IMR-90 (cell line): ENCODE measurements around the gene SCD. TPM values are rescaled to one million over a fixed set of nuclear protein-coding genes. Genes with fewer than 3 reads are reported as not detected.

ENCODE experiments used
- ATAC-seq: fragments of 200-7000 bp; cut with Tn5 transposase; 2 replicates; pipeline ENCODE4 v1.9.1; 2020; ENCODE audit warnings: low read depth, mild to moderate bottlenecking, moderate library complexity
- BruUV-seq: library from RNA; stranded (reverse); fragments of 400-500 nt; replicated peaks from 2 replicates; lab custom pipeline; 2021; lab: Mats Ljungman, UMichigan
- CTCF ChIA-PET: fragments of 300-600 bp; formaldehyde crosslinking; extraction: SDS; loops from one replicate; lab custom pipeline; 2021; ENCODE audit warnings: antibody characterized with exemption; lab: Yijun Ruan, JAX
- POLR2A ChIA-PET: fragments of 300-600 bp; sonication (Branson Sonifier 250); formaldehyde crosslinking; loops from one replicate; lab custom pipeline; 2022; ENCODE audit warnings: antibody characterized with exemption; ENCODE audit not compliant: unreplicated experiment; lab: Charles Lee
- DNase-seq: peaks from one replicate; pipeline ENCODE4 v3.0.0; 2013
- H2AFZ ChIP-seq: replicated peaks from 2 replicates; pipeline ENCODE3; 2013; ENCODE audit warnings: low read length, mild to moderate bottlenecking; ENCODE audit not compliant: poor library complexity
- H2AK5ac ChIP-seq: 2 replicates; pipeline ENCODE4 v1.6.1; 2013; ENCODE audit warnings: low read depth, low read length, inconsistent platforms
- H2AK9ac ChIP-seq: replicated peaks from 2 replicates; pipeline ENCODE3; 2013; ENCODE audit warnings: mild to moderate bottlenecking, low read depth, low read length, moderate library complexity; ENCODE audit not compliant: poor library complexity
- H2BK120ac ChIP-seq: 2 replicates; pipeline ENCODE4 v1.6.1; 2013; ENCODE audit warnings: low read depth, low read length, inconsistent platforms
- H2BK15ac ChIP-seq: 3 replicates; pipeline ENCODE4 v1.6.1; 2013; ENCODE audit warnings: low read depth, low read length, inconsistent platforms
- H2BK20ac ChIP-seq: 2 replicates; pipeline ENCODE4 v1.6.1; 2013; ENCODE audit warnings: low read depth, mild to moderate bottlenecking, inconsistent platforms, low read length, moderate library complexity
- H2BK5ac ChIP-seq: 2 replicates; pipeline ENCODE4 v1.6.1; 2013; ENCODE audit warnings: mild to moderate bottlenecking, low read depth, low read length, inconsistent platforms; ENCODE audit not compliant: poor library complexity, severe bottlenecking
- H3K14ac ChIP-seq: replicated peaks from 2 replicates; pipeline ENCODE4 v1.6.1; 2013; ENCODE audit warnings: low read depth, low read length, inconsistent platforms
- H3K18ac ChIP-seq: 2 replicates; pipeline ENCODE4 v1.6.1; 2013; ENCODE audit warnings: low read depth, low read length, control low read depth
- H3K23ac ChIP-seq: 2 replicates; pipeline ENCODE4 v1.6.1; 2013; ENCODE audit warnings: low read depth, low read length, inconsistent platforms
- H3K27ac ChIP-seq: 2 replicates; pipeline ENCODE4 v1.5.1; 2013; ENCODE audit warnings: mild to moderate bottlenecking, control low read depth, low read length; ENCODE audit not compliant: insufficient read depth
- H3K27me3 ChIP-seq: 2 replicates; pipeline ENCODE4 v1.6.1; 2013; ENCODE audit warnings: low read length; ENCODE audit not compliant: control insufficient read depth, insufficient read depth
- H3K36me3 ChIP-seq: 2 replicates; pipeline ENCODE4 v1.6.1; 2013; ENCODE audit warnings: low read length, mixed read lengths; ENCODE audit not compliant: control insufficient read depth, insufficient read depth
- H3K4ac ChIP-seq: 2 replicates; pipeline ENCODE4 v1.6.1; 2013; ENCODE audit warnings: low read depth, low read length, inconsistent platforms
- H3K4me1 ChIP-seq: 2 replicates; pipeline ENCODE4 v1.6.1; 2013; ENCODE audit warnings: low read length, mixed read lengths; ENCODE audit not compliant: control insufficient read depth, insufficient read depth
- H3K4me2 ChIP-seq: 2 replicates; pipeline ENCODE4 v1.6.1; 2013; ENCODE audit warnings: low read depth, mild to moderate bottlenecking, control low read depth, low read length, moderate library complexity
- H3K4me3 ChIP-seq: 2 replicates; pipeline ENCODE4 v1.5.1; 2013; ENCODE audit warnings: low read depth, mild to moderate bottlenecking, control low read depth, low read length, moderate library complexity; ENCODE audit not compliant: insufficient read depth
- H3K56ac ChIP-seq: 2 replicates; pipeline ENCODE4 v1.6.1; 2013; ENCODE audit warnings: low read length, inconsistent platforms; ENCODE audit not compliant: insufficient read depth; ENCODE audit errors: extremely low read depth
- H3K79me1 ChIP-seq, 2 experiments: 2 replicates each; pipeline ENCODE4 v1.6.1; 2013; ENCODE audit warnings: low read length in 2 of 2, inconsistent platforms in 1 of 2, low read depth in 1 of 2
- H3K9ac ChIP-seq: 2 replicates; pipeline ENCODE4 v1.6.1; 2013; ENCODE audit warnings: low read depth, low read length, control low read depth
- H3K9me1 ChIP-seq: 2 replicates; pipeline ENCODE4 v1.6.1; 2013; ENCODE audit warnings: low read length, inconsistent platforms; ENCODE audit not compliant: insufficient read depth
- H3K9me3 ChIP-seq: 2 replicates; pipeline ENCODE4 v1.6.1; 2013; ENCODE audit warnings: low read length; ENCODE audit not compliant: control insufficient read depth, insufficient read depth
- H4K20me1 ChIP-seq: 2 replicates; pipeline ENCODE4 v1.6.1; 2013; ENCODE audit warnings: low read length, inconsistent platforms; ENCODE audit not compliant: insufficient read depth
- H4K5ac ChIP-seq: 2 replicates; pipeline ENCODE4 v1.6.1; 2013; ENCODE audit warnings: mild to moderate bottlenecking, low read depth, low read length, control low read depth
- H4K8ac ChIP-seq, 2 experiments: 2 replicates each; pipeline ENCODE4 v1.6.1; 2013; ENCODE audit warnings: low read depth in 2 of 2, low read length in 2 of 2, control low read depth in 1 of 2, inconsistent platforms in 1 of 2
- H4K91ac ChIP-seq: 2 replicates; pipeline ENCODE4 v1.6.1; 2013; ENCODE audit warnings: low read depth, low read length, inconsistent platforms; ENCODE audit not compliant: insufficient read depth
- CEBPB ChIP-seq: IDR thresholded peaks from 2 replicates; pipeline ENCODE4 v1.6.1; 2012; ENCODE audit warnings: low read depth, low read length, improper control_type of control experiment
- CTCF ChIP-seq: conservative IDR thresholded peaks from 2 replicates; pipeline ENCODE4 v1.5.1; 2012; ENCODE audit warnings: mild to moderate bottlenecking, low read depth, low read length, improper control_type of control experiment
- FOS ChIP-seq: fragments of 150-350 bp; IDR thresholded peaks from 2 replicates; pipeline ENCODE4 v1.6.1; 2016; ENCODE audit warnings: low read depth, low read length
- MAZ ChIP-seq: IDR thresholded peaks from 2 replicates; pipeline ENCODE4 v1.6.1; 2012; ENCODE audit warnings: low read depth, mild to moderate bottlenecking, low read length, improper control_type of control experiment, moderate library complexity, borderline replicate concordance
- RAD21 ChIP-seq: IDR thresholded peaks from 2 replicates; pipeline ENCODE4 v1.6.1; 2012; ENCODE audit warnings: low read length, improper control_type of control experiment
- RFX5 ChIP-seq: IDR thresholded peaks from 2 replicates; pipeline ENCODE4 v1.8.0; 2012; ENCODE audit warnings: low read depth, mild to moderate bottlenecking, low read length, moderate library complexity
- SMC3 ChIP-seq: fragments of 150-350 bp; IDR thresholded peaks from 2 replicates; pipeline ENCODE4 v1.6.1; 2016; ENCODE audit warnings: low read depth, mild to moderate bottlenecking, antibody characterized with exemption, low read length, moderate library complexity
- USF2 ChIP-seq: fragments of 150-350 bp; IDR thresholded peaks from 2 replicates; pipeline ENCODE4 v1.6.1; 2017; ENCODE audit warnings: mild to moderate bottlenecking, antibody characterized with exemption, low read length, low read depth
- WGBS, 2 experiments: methylation state at CpG; one replicate each; pipeline versions ENCODE4 v1.1.5 to v1.1.7; 2013; ENCODE audit warnings: missing lambda C conversion rate in 2 of 2; ENCODE audit not compliant: insufficient read length in 1 of 2; ENCODE audit errors: extremely low coverage in 2 of 2; 5-methylcytosine and 5-hydroxymethylcytosine counted together
- dilution Hi-C: fragments of 300-500 bp; cut with HindIII; formaldehyde crosslinking; loops from one replicate; pipeline ENCODE4 v1.14.3; 2018; ENCODE audit warnings: low sequenced_read_pairs; ENCODE audit not compliant: unreplicated experiment
- in situ Hi-C: fragments of 300-500 bp; cut with MboI; formaldehyde crosslinking; loops from 3 replicates; pipeline ENCODE4 v1.14.3; 2019; ENCODE audit warnings: low sequenced_read_pairs, inconsistent platforms, mixed read lengths
- intact Hi-C: fragments of 100-400 bp; cut with micrococcal nuclease; formaldehyde crosslinking; loops from 2 replicates; pipeline ENCODE4 v1.10.0; 2022
- polyA plus RNA-seq, 3 experiments: library from polyadenylated mRNA; depleted of rRNA; stranded (reverse); fragments of >200 nt; gene quantifications; 2 replicates each; pipeline ENCODE4 v1.2.3, GENCODE V29; 2012; ENCODE audit warnings: low replicate concordance in 1 of 3
- total RNA-seq: library from RNA; depleted of rRNA; stranded (reverse); fragments of >200 nt; gene quantifications from 2 replicates; pipeline ENCODE4 v1.2.3, GENCODE V29; 2012

SCD gene
- total and polyA plus RNA-seq, 2 of the 4 experiments (the other 2 are of a cell fraction), result 50.7 to 65.1 TPM

DNA sequence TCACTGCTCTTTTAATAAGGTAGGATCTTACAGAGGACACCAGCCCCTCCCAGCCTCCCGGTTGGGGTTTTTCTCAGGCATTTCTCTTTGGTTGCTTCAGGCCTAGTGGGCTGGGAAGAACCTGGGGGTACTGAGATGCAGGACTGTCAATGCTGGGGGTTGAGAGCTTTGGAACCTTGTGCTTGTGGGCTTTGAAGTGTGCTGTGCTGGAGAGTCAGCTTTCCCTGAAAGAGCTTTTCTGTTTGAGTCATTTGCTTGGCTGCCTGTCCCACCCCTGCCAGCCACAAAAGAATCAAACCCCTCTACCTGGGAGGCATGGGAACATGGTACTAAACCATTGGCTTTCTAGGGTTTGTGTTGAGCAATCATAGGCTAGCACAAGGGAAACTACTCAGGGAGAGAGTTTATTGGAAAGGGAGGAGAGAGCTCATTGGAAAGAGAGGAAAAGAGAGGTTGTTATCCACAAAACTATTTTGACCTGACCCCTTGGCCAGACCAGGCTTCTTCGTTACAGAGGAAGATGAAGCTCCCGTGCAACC lies 1.4 kb downstream of the SCD start:
- H3K14ac ChIP-seq, result peak overlapping the region; percentile 73; the same call in 1 of the 2 replicates
- H2BK15ac ChIP-seq, result no peak overlapping the region
- no peak overlapping the region; the same call in 1 of the 2 replicates for H3K23ac ChIP-seq
- H3K9ac ChIP-seq, result peak overlapping the region; percentile 74
- no peak overlapping the region for H3K56ac ChIP-seq
- ATAC-seq, result no peak
- ChIA-PET POLR2A (interaction anchor here (1.2 kb wide), 1 partner anchor 25 kb away, joined by 4 read pairs; no protein-coding TSS in a partner anchor), CTCF (interaction anchor here (1.3 to 2.6 kb wide), 2 partner anchors 85 to 161 kb away, joined by 3 to 8 read pairs; no protein-coding TSS in a partner anchor)
- H3K79me1 ChIP-seq, result peaks cover 12 to 52% of the 10 kb centered on the region in 2 experiments
- H2BK120ac ChIP-seq, result no peak overlapping the region
- H3K4ac ChIP-seq, result 0 out of 2 replicates have a peak overlapping the region, but pooled peaks have one; percentile 32
- peaks cover 43% of the 10 kb centered on the region; the same call in 1 of the 2 replicates for H4K20me1 ChIP-seq
- no peaks in the 10 kb centered on the region for H3K9me3 ChIP-seq
- H3K18ac ChIP-seq, result no peak overlapping the region
- H3K36me3 ChIP-seq, result peaks cover 30% of the 10 kb centered on the region
- peaks cover 14% of the 10 kb centered on the region for H3K4me1 ChIP-seq
- no peak overlapping the region for H3K27ac ChIP-seq
- H4K91ac ChIP-seq, result no peak overlapping the region
- dilution Hi-C loops (no loop called here), in situ Hi-C loops (loop anchor here (25.0 kb wide), 1 partner anchor 539 kb away; no protein-coding TSS in a partner anchor), intact Hi-C loops (no loop called here)
- WGBS, 2 experiments, result no CpG with 5 or more reads among the region's 3 CpGs
- no peaks in the 10 kb centered on the region for H3K27me3 ChIP-seq
- H4K5ac ChIP-seq, result no peak overlapping the region
- H2AK9ac ChIP-seq, result no peak overlapping the region
- H3K4me3 ChIP-seq, result peak overlapping the region; percentile 92
- TF ChIP-seq CEBPB (peak; percentile 56; the same call in 1 of the 2 replicates), CTCF (no peak), MAZ (no peak), RAD21 (no peak), SMC3 (no peak), USF2 (no peak), FOS (no peak), RFX5 (no peak)
- BruUV-seq, result no TSS peak
- H2BK20ac ChIP-seq, result no peak overlapping the region
- peaks cover 15% of the 10 kb centered on the region for H3K9me1 ChIP-seq
- no peak for DNase-seq
- no peak overlapping the region for H2AK5ac ChIP-seq
- no peak overlapping the region for H2BK5ac ChIP-seq
- no peak overlapping the region for H4K8ac ChIP-seq
- H2AFZ ChIP-seq, result no peak overlapping the region
- H3K4me2 ChIP-seq, result peak overlapping the region; percentile 89
